ENCODE results near the gene TGFB2.

The TGFB2 gene

DNA sequence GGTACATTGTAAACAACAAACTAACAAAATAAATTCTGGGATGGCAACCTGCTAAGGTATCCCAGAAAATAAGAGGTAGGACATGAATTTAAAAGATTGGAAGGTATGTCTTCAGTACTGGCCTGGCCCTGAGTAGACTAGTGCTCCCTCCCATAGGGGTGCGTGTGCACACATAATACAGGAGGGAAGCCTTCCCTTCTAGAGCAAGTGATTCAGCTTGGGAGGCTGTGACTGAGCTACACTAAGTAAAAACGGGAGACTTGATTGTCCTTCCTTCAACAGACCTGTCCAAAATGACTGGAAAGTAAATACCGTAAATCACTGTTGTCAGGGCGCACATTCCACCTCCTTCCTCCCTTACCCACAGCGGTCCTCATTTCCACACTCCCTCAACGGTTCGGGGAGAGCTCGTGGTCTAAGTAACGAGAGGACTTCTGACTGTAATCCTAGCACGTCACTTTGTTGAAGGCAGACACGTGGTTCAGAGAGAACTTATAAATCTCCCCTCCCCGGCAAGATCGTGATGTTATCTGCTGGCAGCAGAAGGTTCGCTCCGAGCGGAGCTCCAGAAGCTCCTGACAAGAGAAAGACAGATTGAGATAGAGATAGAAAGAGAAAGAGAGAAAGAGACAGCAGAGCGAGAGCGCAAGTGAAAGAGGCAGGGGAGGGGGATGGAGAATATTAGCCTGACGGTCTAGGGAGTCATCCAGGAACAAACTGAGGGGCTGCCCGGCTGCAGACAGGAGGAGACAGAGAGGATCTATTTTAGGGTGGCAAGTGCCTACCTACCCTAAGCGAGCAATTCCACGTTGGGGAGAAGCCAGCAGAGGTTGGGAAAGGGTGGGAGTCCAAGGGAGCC, at the start of gene TGFB2:
TSS of gene TGFB2 (plus strand) at position 523 of the 859 bp plus-strand sequence. CDS start 1,366 bp downstream, outside the sequence.
- H3K4me3 Mint-ChIP-seq: no peak within 1 kb of the TSS
- H3K4me1 Mint-ChIP-seq (ENCODE audit: low read depth): peaks cover 4% of the 10 kb centered on the region
- intact Hi-C loops (cut with micrococcal nuclease): loop anchor here (5.0 kb wide), 1 partner anchor 112 kb away; no protein-coding TSS in a partner anchor
- peaks cover 14% of the 10 kb centered on the region for H3K27me3 Mint-ChIP-seq
- H3K9me3 Mint-ChIP-seq: no peaks in the 10 kb centered on the region
- H3K27ac Mint-ChIP-seq: no peak within 1 kb of the TSS
- H3K36me3 Mint-ChIP-seq (ENCODE audit: low read depth): peaks cover 6% of the 10 kb centered on the region

DNA sequence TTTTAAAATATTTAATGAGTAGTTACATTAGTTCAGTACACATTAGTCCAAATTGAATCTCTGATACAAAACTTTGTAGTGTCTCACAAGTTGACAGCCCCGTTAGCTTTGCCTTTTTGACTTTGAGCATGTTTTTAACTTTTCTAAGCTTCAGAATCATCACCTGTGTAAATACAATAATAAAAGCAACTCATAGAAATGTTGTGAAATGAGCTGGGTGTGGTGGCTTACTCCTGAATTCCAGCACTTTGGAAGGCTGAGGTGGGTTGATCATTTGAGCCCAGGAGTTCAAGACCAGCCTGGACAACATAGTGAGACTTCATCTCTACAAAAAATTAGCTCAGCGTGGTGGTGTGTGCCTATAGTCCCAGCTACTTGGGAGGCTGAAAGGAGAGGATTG, 49.0 kb upstream of the TGFB2 start:
- intact Hi-C loops (cut with micrococcal nuclease): no loop called here
- peaks cover 9% of the 10 kb centered on the region for H3K36me3 Mint-ChIP-seq (ENCODE audit: low read depth)
- H3K4me3 Mint-ChIP-seq: no peak overlapping the region
- no peaks in the 10 kb centered on the region for H3K4me1 Mint-ChIP-seq (ENCODE audit: low read depth)
- H3K27me3 Mint-ChIP-seq: no peaks in the 10 kb centered on the region
- H3K27ac Mint-ChIP-seq: no peak overlapping the region
- no peaks in the 10 kb centered on the region for H3K9me3 Mint-ChIP-seq

DNA sequence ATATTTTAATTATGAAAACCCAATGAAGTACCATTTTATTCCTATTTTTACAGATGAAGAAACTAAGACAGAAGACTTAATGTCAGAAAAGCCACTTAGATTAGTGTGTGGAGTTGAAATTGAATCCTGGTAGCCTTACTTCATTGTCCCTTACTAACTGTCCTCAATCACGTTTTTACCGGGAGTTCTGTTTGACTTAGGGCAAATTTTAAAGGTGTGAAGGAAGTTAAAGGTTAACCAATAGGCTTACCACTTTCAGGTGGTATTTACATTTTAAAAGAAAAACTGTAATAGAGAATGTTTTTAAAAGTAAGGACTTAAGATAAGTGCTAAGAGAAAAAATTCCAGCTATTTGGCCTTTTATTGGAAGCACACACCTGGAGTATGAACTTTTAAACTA, 47.7 kb upstream of the TGFB2 start:
- no peaks in the 10 kb centered on the region for H3K9me3 Mint-ChIP-seq
- H3K27ac Mint-ChIP-seq: no peak overlapping the region
- H3K4me3 Mint-ChIP-seq: no peak overlapping the region
- no peaks in the 10 kb centered on the region for H3K4me1 Mint-ChIP-seq (ENCODE audit: low read depth)
- intact Hi-C loops (cut with micrococcal nuclease): no loop called here
- peaks cover 17% of the 10 kb centered on the region for H3K36me3 Mint-ChIP-seq (ENCODE audit: low read depth)
- H3K27me3 Mint-ChIP-seq: no peaks in the 10 kb centered on the region

DNA sequence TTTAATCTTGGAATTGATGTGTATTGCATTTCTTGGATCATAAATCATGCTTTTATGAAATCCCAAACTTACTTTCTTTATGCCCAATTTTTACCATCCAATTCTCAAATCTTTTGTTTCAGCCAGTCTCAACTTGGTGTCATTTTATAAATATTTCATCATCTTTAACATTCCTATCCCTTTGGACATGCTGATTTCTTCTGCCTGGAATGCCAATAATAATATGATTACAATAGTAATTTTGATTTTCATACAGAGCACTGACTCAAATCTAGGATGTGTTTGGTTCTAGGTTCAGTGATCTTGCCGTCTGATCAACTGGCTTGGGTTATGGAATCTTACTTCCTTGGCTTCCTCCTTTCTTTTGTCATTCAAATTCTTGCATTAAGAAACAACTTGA, 47.3 kb upstream of the TGFB2 start:
- no peak overlapping the region for H3K4me3 Mint-ChIP-seq

DNA sequence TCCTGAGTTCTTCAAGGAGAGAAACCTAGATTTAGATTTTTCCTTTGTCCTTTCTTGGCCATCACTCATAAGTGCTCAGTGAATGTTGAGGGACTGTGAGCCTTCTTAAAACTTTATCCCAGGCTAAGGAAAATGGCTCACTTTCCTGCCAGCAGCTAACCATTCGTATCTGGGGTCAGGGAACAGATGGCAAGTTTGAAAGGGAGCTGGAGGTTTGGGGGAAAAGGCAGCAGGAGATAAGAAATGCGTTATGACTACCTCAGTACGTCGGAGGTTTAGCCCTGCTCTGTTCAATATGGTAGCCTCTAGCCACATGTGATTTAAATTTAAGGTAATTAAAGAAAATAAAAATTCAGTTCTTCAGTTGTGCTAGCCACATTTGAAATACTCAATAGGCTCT, 46.7 kb upstream of the TGFB2 start:
- Mint-ChIP-seq H3K4me3 (no peak overlapping the region), H3K27me3 (no peaks in the 10 kb centered on the region), H3K27ac (no peak overlapping the region), H3K9me3 (no peaks in the 10 kb centered on the region), H3K36me3 (ENCODE audit: low read depth) (peaks cover 18% of the 10 kb centered on the region), H3K4me1 (ENCODE audit: low read depth) (no peaks in the 10 kb centered on the region)
- intact Hi-C loops (cut with micrococcal nuclease): no loop called here

More for the DNA sequence above, 47.3 kb upstream of the TGFB2 start:
- Mint-ChIP-seq H3K27me3 (no peaks in the 10 kb centered on the region), H3K9me3 (no peaks in the 10 kb centered on the region), H3K4me1 (ENCODE audit: low read depth) (no peaks in the 10 kb centered on the region), H3K36me3 (ENCODE audit: low read depth) (peaks cover 18% of the 10 kb centered on the region), H3K27ac (no peak overlapping the region)
- intact Hi-C loops (cut with micrococcal nuclease): no loop called here

DNA sequence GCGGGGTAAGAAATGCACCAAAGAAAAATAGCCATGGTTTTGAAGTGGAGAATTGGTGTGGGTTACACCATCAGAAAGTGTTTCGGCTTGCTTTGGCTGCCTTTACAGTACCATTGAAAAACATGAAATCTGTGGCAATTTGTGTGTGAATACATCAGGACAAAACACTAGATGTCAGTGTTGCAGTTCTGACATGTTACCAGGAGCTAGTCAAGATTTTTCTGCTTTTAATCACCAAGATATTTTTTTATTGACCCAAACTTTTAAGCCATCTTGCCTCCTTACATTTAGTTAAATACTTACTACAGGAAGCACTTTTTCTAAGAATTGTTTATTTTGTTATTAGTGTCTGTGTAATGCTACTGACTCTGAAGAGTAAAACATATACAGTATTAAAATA, 45.7 kb upstream of the TGFB2 start:
- Mint-ChIP-seq H3K4me1 (ENCODE audit: low read depth) (no peaks in the 10 kb centered on the region), H3K9me3 (no peaks in the 10 kb centered on the region), H3K27ac (no peak overlapping the region), H3K4me3 (no peak overlapping the region), H3K27me3 (no peaks in the 10 kb centered on the region), H3K36me3 (ENCODE audit: low read depth) (peaks cover 18% of the 10 kb centered on the region)
- intact Hi-C loops (cut with micrococcal nuclease): no loop called here

GRCh38 chr1:218301217-218301616, 43.9 kb upstream of the TGFB2 start:
- H3K36me3 Mint-ChIP-seq (ENCODE audit: low read depth): peaks cover 32% of the 10 kb centered on the region
- H3K4me1 Mint-ChIP-seq (ENCODE audit: low read depth): no peaks in the 10 kb centered on the region
- intact Hi-C loops (cut with micrococcal nuclease): no loop called here
- H3K4me3 Mint-ChIP-seq: no peak overlapping the region
- no peaks in the 10 kb centered on the region for H3K9me3 Mint-ChIP-seq
- H3K27ac Mint-ChIP-seq: no peak overlapping the region
- no peaks in the 10 kb centered on the region for H3K27me3 Mint-ChIP-seq

- intact Hi-C loops (cut with micrococcal nuclease): no loop called here
- Mint-ChIP-seq H3K27me3 (no peaks in the 10 kb centered on the region), H3K4me1 (ENCODE audit: low read depth) (no peaks in the 10 kb centered on the region), H3K4me3 (no peak overlapping the region), H3K36me3 (ENCODE audit: low read depth) (peaks cover 25% of the 10 kb centered on the region), H3K27ac (no peak overlapping the region), H3K9me3 (no peaks in the 10 kb centered on the region)
Observed at GRCh38 chr1:218302155-218302554, 43.0 kb upstream of the TGFB2 start.

GRCh38 chr1:218303176-218303879, 41.8 kb upstream of the TGFB2 start:
- intact Hi-C loops (cut with micrococcal nuclease): no loop called here
- Mint-ChIP-seq H3K9me3 (no peaks in the 10 kb centered on the region), H3K27me3 (no peaks in the 10 kb centered on the region), H3K27ac (no peak overlapping the region), H3K4me1 (ENCODE audit: low read depth) (no peaks in the 10 kb centered on the region), H3K36me3 (ENCODE audit: low read depth) (peaks cover 34% of the 10 kb centered on the region), H3K4me3 (no peak overlapping the region)

DNA sequence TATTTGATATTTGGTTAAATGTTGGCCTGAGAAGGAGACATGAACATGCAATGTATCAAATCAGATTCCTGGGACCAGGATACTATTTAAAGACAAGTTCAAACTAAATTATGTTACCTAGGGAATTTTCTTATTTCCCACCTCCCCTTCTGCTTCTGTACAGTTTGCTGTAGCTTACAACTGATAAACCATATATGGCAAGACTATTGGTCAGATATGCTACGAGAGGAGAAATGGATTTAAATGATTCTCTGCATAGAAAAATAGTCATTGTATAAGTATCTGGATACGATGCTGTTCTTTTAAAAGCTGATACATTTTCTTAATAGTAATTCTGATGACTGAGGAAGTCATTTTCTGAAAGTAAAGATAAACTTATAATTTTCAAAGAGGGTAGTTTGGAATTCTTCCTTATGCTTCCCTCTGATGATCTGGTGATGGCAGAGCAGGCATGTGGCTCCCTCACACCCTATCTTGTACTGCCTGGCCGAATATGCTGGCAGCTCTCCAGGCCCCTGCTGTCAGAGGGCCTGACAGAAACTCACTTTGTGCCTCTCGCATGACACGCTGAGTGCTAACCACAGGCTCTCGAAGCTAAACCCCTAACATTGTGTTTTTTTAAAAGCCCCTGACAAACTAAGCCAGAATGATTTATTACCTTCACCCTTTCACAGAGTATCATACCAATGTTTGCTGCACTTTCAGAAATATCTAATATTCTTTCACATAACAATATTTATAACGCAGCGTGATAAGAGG, 40.7 kb upstream of the TGFB2 start:
- H3K4me3 Mint-ChIP-seq: no peak overlapping the region
- H3K27ac Mint-ChIP-seq: no peak overlapping the region
- no peaks in the 10 kb centered on the region for H3K27me3 Mint-ChIP-seq
- H3K9me3 Mint-ChIP-seq: no peaks in the 10 kb centered on the region
- intact Hi-C loops (cut with micrococcal nuclease): no loop called here
- peaks cover 45% of the 10 kb centered on the region for H3K36me3 Mint-ChIP-seq (ENCODE audit: low read depth)
- no peaks in the 10 kb centered on the region for H3K4me1 Mint-ChIP-seq (ENCODE audit: low read depth)

DNA sequence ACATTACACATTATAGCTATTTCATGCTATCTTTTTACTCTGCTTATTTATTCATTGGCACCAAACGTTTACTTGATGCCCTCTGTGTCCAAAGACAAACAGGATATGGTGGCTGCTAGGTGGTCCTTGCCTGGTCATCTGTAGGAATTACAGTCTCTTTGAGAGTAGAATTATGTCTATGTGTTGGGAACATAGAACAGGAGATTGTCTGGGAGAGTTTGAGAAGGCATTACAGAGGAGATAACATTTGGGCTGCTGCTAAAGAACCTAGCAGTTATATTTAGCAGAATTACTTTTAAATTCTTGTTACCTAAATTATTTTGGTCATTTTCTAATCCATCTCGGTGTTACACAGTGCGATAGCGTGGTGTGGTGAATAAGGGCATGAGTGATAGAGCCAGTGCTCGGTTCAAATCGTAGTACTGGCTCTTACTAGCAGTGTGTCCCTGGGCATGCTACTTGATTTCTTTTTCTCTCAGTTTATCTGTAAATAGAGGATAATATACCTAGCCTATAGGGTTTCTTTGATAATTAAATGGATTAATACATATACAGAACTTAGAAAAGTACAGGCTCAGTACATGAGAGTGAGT, 39.6 kb upstream of the TGFB2 start:
- H3K9me3 Mint-ChIP-seq: no peaks in the 10 kb centered on the region
- no peak overlapping the region for H3K27ac Mint-ChIP-seq
- intact Hi-C loops (cut with micrococcal nuclease): no loop called here
- peaks cover 45% of the 10 kb centered on the region for H3K36me3 Mint-ChIP-seq (ENCODE audit: low read depth)
- no peaks in the 10 kb centered on the region for H3K27me3 Mint-ChIP-seq
- H3K4me1 Mint-ChIP-seq (ENCODE audit: low read depth): no peaks in the 10 kb centered on the region
- H3K4me3 Mint-ChIP-seq: no peak overlapping the region

GRCh38 chr1:218312509-218312908, 32.6 kb upstream of the TGFB2 start:
- Mint-ChIP-seq H3K4me3 (no peak overlapping the region), H3K27me3 (no peaks in the 10 kb centered on the region), H3K27ac (no peak overlapping the region), H3K4me1 (ENCODE audit: low read depth) (no peaks in the 10 kb centered on the region), H3K9me3 (no peaks in the 10 kb centered on the region), H3K36me3 (ENCODE audit: low read depth) (peaks cover 37% of the 10 kb centered on the region)
- intact Hi-C loops (cut with micrococcal nuclease): no loop called here

DNA sequence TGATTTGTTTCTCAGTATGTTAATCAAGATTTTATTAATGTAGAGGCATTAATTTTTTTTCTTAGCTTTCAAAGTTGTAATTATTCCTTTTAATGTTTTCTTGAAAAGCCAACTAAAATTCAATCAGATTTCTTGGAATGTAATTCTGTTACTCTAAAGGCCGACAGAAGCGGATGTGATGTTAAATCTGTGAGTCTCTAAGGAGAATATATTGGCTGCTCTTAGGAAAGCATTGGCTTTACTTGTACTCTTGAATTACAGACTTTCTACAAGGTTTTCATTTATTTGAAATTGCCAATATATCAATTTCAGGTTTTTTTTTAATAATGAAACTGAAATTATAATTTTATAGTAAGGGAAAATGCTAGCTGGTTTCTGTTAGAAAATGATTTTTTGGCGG, 30.8 kb upstream of the TGFB2 start:
- H3K4me3 Mint-ChIP-seq: no peak overlapping the region
- no peaks in the 10 kb centered on the region for H3K4me1 Mint-ChIP-seq (ENCODE audit: low read depth)
- no peaks in the 10 kb centered on the region for H3K27me3 Mint-ChIP-seq
- H3K36me3 Mint-ChIP-seq (ENCODE audit: low read depth): peaks cover 29% of the 10 kb centered on the region
- no peak overlapping the region for H3K27ac Mint-ChIP-seq
- intact Hi-C loops (cut with micrococcal nuclease): no loop called here
- no peaks in the 10 kb centered on the region for H3K9me3 Mint-ChIP-seq

GRCh38 chr1:218315638-218316037, 29.5 kb upstream of the TGFB2 start:
- H3K4me3 Mint-ChIP-seq: no peak overlapping the region
- peaks cover 28% of the 10 kb centered on the region for H3K36me3 Mint-ChIP-seq (ENCODE audit: low read depth)
- H3K9me3 Mint-ChIP-seq: no peaks in the 10 kb centered on the region
- no peak overlapping the region for H3K27ac Mint-ChIP-seq
- intact Hi-C loops (cut with micrococcal nuclease): no loop called here
- no peaks in the 10 kb centered on the region for H3K27me3 Mint-ChIP-seq
- no peaks in the 10 kb centered on the region for H3K4me1 Mint-ChIP-seq (ENCODE audit: low read depth)

Measured in dendritic cell treated with granulocyte-macrophage colony-stimulating factor and Interleukin-4, amounts not matched to agents 40 ng/mL and 50 ng/mL, for 4 days (primary cell).